H9 (cell line): Measurements from ENCODE around the gene FAT2. TPM values are rescaled to one million over a fixed set of nuclear protein-coding genes. Genes with fewer than 3 reads are reported as not detected.

ENCODE experiments used
- DNase-seq: peaks from one replicate; pipeline ENCODE4 v3.0.0-alpha.2; 2017
- H2AFZ ChIP-seq: one replicate; pipeline ENCODE4 v1.6.1; 2013; ENCODE audit warnings: mild to moderate bottlenecking, low read length, control low read depth, moderate library complexity
- H2AK5ac ChIP-seq: 2 replicates; pipeline ENCODE4 v1.6.1; 2013; ENCODE audit warnings: low read length, control low read depth, mixed read lengths; ENCODE audit not compliant: insufficient read length
- H2BK120ac ChIP-seq: one replicate; pipeline ENCODE4 v1.6.1; 2013; ENCODE audit warnings: low read depth, mild to moderate bottlenecking, low read length, control low read depth, inconsistent platforms; ENCODE audit not compliant: poor library complexity, severe bottlenecking
- H2BK12ac ChIP-seq: 2 replicates; pipeline ENCODE4 v1.6.1; 2013; ENCODE audit warnings: low read length, control low read depth, mixed read lengths, low read depth; ENCODE audit not compliant: insufficient read length
- H2BK15ac ChIP-seq: 2 replicates; pipeline ENCODE4 v1.6.1; 2013; ENCODE audit warnings: low read depth, low read length, control low read depth
- H2BK20ac ChIP-seq: one replicate; pipeline ENCODE4 v1.6.1; 2013; ENCODE audit warnings: low read depth, mild to moderate bottlenecking, low read length, control low read depth, inconsistent platforms; ENCODE audit not compliant: poor library complexity, severe bottlenecking
- H2BK5ac ChIP-seq: 2 replicates; pipeline ENCODE4 v1.6.1; 2013; ENCODE audit warnings: low read length, control low read depth, mixed read lengths; ENCODE audit not compliant: insufficient read length
- H3K14ac ChIP-seq: 2 replicates; pipeline ENCODE4 v1.6.1; 2013; ENCODE audit warnings: low read length, control low read depth; ENCODE audit not compliant: insufficient read depth
- H3K18ac ChIP-seq: 2 replicates; pipeline ENCODE4 v1.6.1; 2013; ENCODE audit warnings: low read depth, mild to moderate bottlenecking, mixed read lengths, low read length, control low read depth; ENCODE audit not compliant: insufficient read length
- H3K23ac ChIP-seq: 2 replicates; pipeline ENCODE4 v1.6.1; 2013; ENCODE audit warnings: low read length, control low read depth, mixed read lengths, low read depth; ENCODE audit not compliant: insufficient read length
- H3K23me2 ChIP-seq: 2 replicates; pipeline ENCODE4 v1.6.1; 2013; ENCODE audit warnings: low read depth, mild to moderate bottlenecking, mixed read lengths, low read length, control low read depth; ENCODE audit not compliant: insufficient read length, poor library complexity, severe bottlenecking
- H3K27ac ChIP-seq: 2 replicates; pipeline ENCODE4 v1.5.1; 2013; ENCODE audit warnings: low read length, control low read depth, mixed read lengths, low read depth; ENCODE audit not compliant: insufficient read length
- H3K27me3 ChIP-seq: 2 replicates; pipeline ENCODE4 v1.6.1; 2013; ENCODE audit warnings: low read length, control low read depth, inconsistent platforms; ENCODE audit not compliant: insufficient read depth
- H3K4ac ChIP-seq: 2 replicates; pipeline ENCODE4 v1.6.1; 2013; ENCODE audit warnings: low read depth, mild to moderate bottlenecking, control low read depth, inconsistent platforms, low read length, moderate library complexity
- H3K4me1 ChIP-seq: 2 replicates; pipeline ENCODE4 v1.6.1; 2013; ENCODE audit warnings: low read length, control low read depth, inconsistent platforms; ENCODE audit not compliant: insufficient read depth
- H3K4me2 ChIP-seq: 2 replicates; pipeline ENCODE4 v1.6.1; 2013; ENCODE audit warnings: low read length, control low read depth, mixed read lengths; ENCODE audit not compliant: insufficient read length, insufficient read depth
- H3K56ac ChIP-seq: 2 replicates; pipeline ENCODE4 v1.6.1; 2013; ENCODE audit warnings: low read depth, mild to moderate bottlenecking, mixed read lengths, low read length, control low read depth; ENCODE audit not compliant: insufficient read length
- H3K79me1 ChIP-seq: 2 replicates; pipeline ENCODE4 v1.6.1; 2013; ENCODE audit warnings: low read depth, mild to moderate bottlenecking, moderate library complexity, low read length, control low read depth, inconsistent platforms; ENCODE audit not compliant: insufficient read depth, poor library complexity, severe bottlenecking
- H3K79me2 ChIP-seq: 2 replicates; pipeline ENCODE4 v1.6.1; 2013; ENCODE audit warnings: low read length, control low read depth, inconsistent platforms; ENCODE audit not compliant: insufficient read depth
- H3K9ac ChIP-seq: 2 replicates; pipeline ENCODE4 v1.6.1; 2013; ENCODE audit warnings: low read length, control low read depth, mixed read lengths; ENCODE audit not compliant: insufficient read length; ENCODE audit errors: extremely low read depth
- H3K9me3 ChIP-seq: one replicate; pipeline ENCODE4 v1.6.1; 2013; ENCODE audit warnings: low read depth, low read length, inconsistent platforms; ENCODE audit not compliant: control insufficient read depth
- H3T11ph ChIP-seq: one replicate; pipeline ENCODE4 v1.6.1; 2013; ENCODE audit warnings: mild to moderate bottlenecking, low read length, control low read depth, inconsistent platforms
- H4K20me1 ChIP-seq: one replicate; pipeline ENCODE4 v1.6.1; 2013; ENCODE audit not compliant: control insufficient read depth, insufficient read length, insufficient read depth
- H4K5ac ChIP-seq: 2 replicates; pipeline ENCODE4 v1.6.1; 2013; ENCODE audit warnings: low read depth, mild to moderate bottlenecking, mixed read lengths, low read length, control low read depth; ENCODE audit not compliant: insufficient read length
- H4K8ac ChIP-seq: replicated peaks from 2 replicates; pipeline ENCODE4 v1.6.1; 2013; ENCODE audit warnings: low read length, control low read depth, mixed read lengths, low read depth; ENCODE audit not compliant: insufficient read length
- H4K91ac ChIP-seq: 2 replicates; pipeline ENCODE4 v1.6.1; 2013; ENCODE audit warnings: low read depth, mild to moderate bottlenecking, moderate library complexity, mixed read lengths, low read length, control low read depth; ENCODE audit not compliant: insufficient read length
- H3K27ac Mint-ChIP-seq, 3 experiments: 2 replicates in 2 of 3; 3 replicates in 1 of 3; pipeline ENCODE4 v1.8.0; 2020 to 2021; ENCODE audit warnings: mixed read lengths in 3 of 3, mild to moderate bottlenecking in 1 of 3, moderate library complexity in 1 of 3
- H3K27me3 Mint-ChIP-seq: 2 replicates; pipeline ENCODE4 v1.8.0; 2021; ENCODE audit warnings: low read depth, mild to moderate bottlenecking, moderate library complexity, mixed read lengths
- H3K36me3 Mint-ChIP-seq, 3 experiments: 2 replicates in 2 of 3; 3 replicates in 1 of 3; pipeline ENCODE4 v1.8.0; 2020 to 2021; ENCODE audit warnings: low read depth in 3 of 3, mixed read lengths in 3 of 3; ENCODE audit not compliant: insufficient read depth in 1 of 3
- H3K4me1 Mint-ChIP-seq, 2 experiments: 2 replicates each; pipeline ENCODE4 v1.8.0; 2020; ENCODE audit warnings: mixed read lengths in 2 of 2
- H3K4me3 Mint-ChIP-seq, 2 experiments: 2 replicates in 1 of 2; 3 replicates in 1 of 2; pipeline ENCODE4 v1.8.0; 2020 to 2021; ENCODE audit warnings: mild to moderate bottlenecking in 2 of 2, mixed read lengths in 2 of 2, moderate library complexity in 1 of 2
- H3K9me3 Mint-ChIP-seq, 2 experiments: 2 replicates in 1 of 2; 3 replicates in 1 of 2; pipeline ENCODE4 v1.8.0; 2020; ENCODE audit warnings: mild to moderate bottlenecking in 2 of 2, mixed read lengths in 2 of 2, moderate library complexity in 1 of 2
- CTCF ChIP-seq: fragments of 200-600 bp; sonication (generic); conservative IDR thresholded peaks from 3 replicates; pipeline ENCODE4 v1.8.0; 2021; ENCODE audit warnings: antibody characterized with exemption, mild to moderate bottlenecking
- WGBS: extraction: QIAGEN DNeasy Blood & Tissue Kit; methylation state at CpG from one replicate; pipeline ENCODE4 v1.1.7; 2013; ENCODE audit warnings: missing lambda C conversion rate, low lambda C conversion rate, mixed read lengths; ENCODE audit not compliant: insufficient read length; ENCODE audit errors: extremely low coverage; 5-methylcytosine and 5-hydroxymethylcytosine counted together
- total RNA-seq: library from RNA; stranded (reverse); gene quantifications from 2 replicates; pipeline ENCODE4 v1.2.1, GENCODE V29; 2021

FAT2 gene
- total RNA-seq, 1 experiment from 2014 or later, result 0.15 TPM

GRCh38 chr5:151584057-151584937, 6.8 kb downstream of the FAT2 start:
- Mint-ChIP-seq H3K4me3 (no peak overlapping the region), H3K4me1 (peaks cover 22 to 43% of the 10 kb centered on the region in 2 experiments), H3K27ac (no peak overlapping the region), H3K9me3 (no peaks in the 10 kb centered on the region), H3K27me3 (no peaks in the 10 kb centered on the region; the same call in none of the 2 replicates), H3K36me3 (no peaks in the 10 kb centered on the region; a peak in 1 of 7 replicates)
- no peak overlapping the region for H2BK12ac ChIP-seq
- H3K23ac ChIP-seq, result no peak overlapping the region
- H3T11ph ChIP-seq, result no peak overlapping the region
- WGBS, result no CpG with 5 or more reads among the region's 14 CpGs
- no peak for DNase-seq
- H3K79me1 ChIP-seq, result no peaks in the 10 kb centered on the region
- H3K27me3 ChIP-seq, result no peaks in the 10 kb centered on the region
- H2BK5ac ChIP-seq, result no peak overlapping the region
- H4K5ac ChIP-seq, result no peak overlapping the region
- H2BK120ac ChIP-seq, result no peak overlapping the region
- H2BK20ac ChIP-seq, result no peak overlapping the region
- no peak overlapping the region for H3K9ac ChIP-seq
- no peak overlapping the region for H3K4me2 ChIP-seq
- no peaks in the 10 kb centered on the region; the same call in 1 of the 2 replicates for H3K4me1 ChIP-seq
- H3K18ac ChIP-seq, result no peak overlapping the region
- H3K27ac ChIP-seq, result no peak overlapping the region
- H2BK15ac ChIP-seq, result no peak overlapping the region
- no peak overlapping the region for H2AFZ ChIP-seq
- H3K4ac ChIP-seq, result no peak overlapping the region
- no peak overlapping the region for H2AK5ac ChIP-seq
- no peak overlapping the region for H3K56ac ChIP-seq
- no peaks in the 10 kb centered on the region for H4K20me1 ChIP-seq
- no peaks in the 10 kb centered on the region for H3K9me3 ChIP-seq
- H3K79me2 ChIP-seq, result no peaks in the 10 kb centered on the region
- no peak overlapping the region for H3K14ac ChIP-seq
- no peak for TF ChIP-seq CTCF
- no peaks in the 10 kb centered on the region for H3K23me2 ChIP-seq
- H4K8ac ChIP-seq, result no peak overlapping the region
- no peak overlapping the region for H4K91ac ChIP-seq
